GM12878 (cell line): Measurements from ENCODE around the gene PTPRD. TPM values are rescaled to one million over a fixed set of nuclear protein-coding genes. Genes with fewer than 3 reads are reported as not detected.

Experiments used
- IRF5 ChIP-seq: fragments of 450-650 bp; IDR thresholded peaks from 2 replicates; pipeline ENCODE4 v1.6.1; 2017; ENCODE audit warnings: borderline replicate concordance
- KLF5 ChIP-seq: fragments of 450-650 bp; IDR thresholded peaks from 2 replicates; pipeline ENCODE4 v1.6.1; 2014; ENCODE audit warnings: mild to moderate bottlenecking; ENCODE audit not compliant: partially characterized antibody
- NR2F1 ChIP-seq: fragments of 450-650 bp; conservative IDR thresholded peaks from 2 replicates; pipeline ENCODE4 v1.6.1; 2017; ENCODE audit warnings: mild to moderate bottlenecking
- POLR2AphosphoS5 ChIP-seq: IDR thresholded peaks from 2 replicates; pipeline ENCODE4 v1.6.1; 2011; ENCODE audit warnings: mild to moderate bottlenecking, low read length, inconsistent platforms
- RELA ChIP-seq: fragments of 450-650 bp; IDR thresholded peaks from 2 replicates; pipeline ENCODE4 v1.8.0; 2014; ENCODE audit warnings: borderline replicate concordance; ENCODE audit not compliant: partially characterized antibody
- RUNX3 ChIP-seq: IDR thresholded peaks from 2 replicates; pipeline ENCODE4 v1.6.1; 2012; ENCODE audit warnings: low read length, inconsistent platforms
- SIX5 ChIP-seq: IDR thresholded peaks from 2 replicates; pipeline ENCODE4 v1.6.1; 2011; ENCODE audit warnings: mild to moderate bottlenecking, low read depth, low read length, moderate library complexity; ENCODE audit not compliant: severe bottlenecking
- SMAD5 ChIP-seq: IDR thresholded peaks from 2 replicates; pipeline ENCODE4 v1.6.1; 2016; ENCODE audit warnings: antibody characterized with exemption, low read depth
- STAT3 ChIP-seq: IDR thresholded peaks from 2 replicates; pipeline ENCODE4 v1.6.1; 2011; ENCODE audit warnings: low read depth, low read length, improper control_type of control experiment
- WRNIP1 ChIP-seq: IDR thresholded peaks from 2 replicates; pipeline ENCODE4 v1.6.1; 2011; ENCODE audit warnings: low read depth, low read length, improper control_type of control experiment, borderline replicate concordance
- YBX1 ChIP-seq: fragments of 450-650 bp; IDR thresholded peaks from 2 replicates; pipeline ENCODE4 v1.6.1; 2016; ENCODE audit warnings: antibody characterized with exemption
- ZBED1 ChIP-seq: IDR thresholded peaks from 2 replicates; pipeline ENCODE4 v1.6.1; 2016; ENCODE audit warnings: borderline replicate concordance
- ZBTB11 ChIP-seq: fragments of 450-650 bp; formaldehyde crosslinking; IDR thresholded peaks from 2 replicates; pipeline ENCODE4 v1.5.0; 2022; ENCODE audit warnings: mild to moderate bottlenecking, missing genetic modification characterization
- polyA plus RNA-seq, 11 experiments: library from polyadenylated mRNA; depleted of rRNA in 4 of 11; unstranded in 6 of 11; stranded (reverse) in 5 of 11; fragments of >200 nt; fragmentation: Nextera tagmentation in 4 of 11; fragmentation: Illumina TruSeq in 1 of 11; extraction: Ambion mirVana in 4 of 11; extraction: Trizol in 1 of 11; gene quantifications; 1 replicate in 1 of 11; 2 replicates in 10 of 11; pipeline versions ENCODE4 v1.2.1 to v1.2.3, GENCODE V29; 2011 to 2016; ENCODE audit warnings: inconsistent platforms in 2 of 11, missing spikeins in 2 of 11, low read depth in 1 of 11
- total RNA-seq, 4 experiments: library from RNA; depleted of rRNA in 3 of 4; stranded (reverse); fragments of >200 nt in 3 of 4; fragmentation: Illumina TruSeq in 1 of 4; extraction: Trizol in 1 of 4; gene quantifications; 2 replicates each; pipeline versions ENCODE4 v1.2.1 to v1.2.3, GENCODE V29; 2013 to 2021
- TF ChIP-seq, protein P1 (sequence below): IDR thresholded peaks from 2 replicates; pipeline ENCODE4 v1.6.1; 2011; ENCODE audit warnings: borderline replicate concordance, low read depth, mild to moderate bottlenecking, moderate library complexity, mixed read lengths, low read length; ENCODE audit not compliant: insufficient read depth; ENCODE audit errors: extremely low read length

Gene PTPRD
- total and polyA plus RNA-seq, 10 of the 15 experiments (the other 5 are each of a cell fraction or from before 2014, with no cell fraction given): under 0.01 to 0.05 (median 0.01) TPM; not detected in 7

GRCh38 chr9:8871396-8871795, 1741.4 kb downstream of the PTPRD start (continued):
- no peak for TF ChIP-seq ZBTB11 (CRISPR knock-in tag)
- TF ChIP-seq IRF5: no peak
- TF ChIP-seq KLF5: no peak
- no peak for TF ChIP-seq ZBED1
- TF ChIP-seq SIX5: no peak
- no peak for TF ChIP-seq NR2F1
- no peak for TF ChIP-seq SMAD5
- no peak for TF ChIP-seq POLR2AphosphoS5
- no peak for TF ChIP-seq WRNIP1
- TF ChIP-seq YBX1: no peak
- TF ChIP-seq, protein P1, sequence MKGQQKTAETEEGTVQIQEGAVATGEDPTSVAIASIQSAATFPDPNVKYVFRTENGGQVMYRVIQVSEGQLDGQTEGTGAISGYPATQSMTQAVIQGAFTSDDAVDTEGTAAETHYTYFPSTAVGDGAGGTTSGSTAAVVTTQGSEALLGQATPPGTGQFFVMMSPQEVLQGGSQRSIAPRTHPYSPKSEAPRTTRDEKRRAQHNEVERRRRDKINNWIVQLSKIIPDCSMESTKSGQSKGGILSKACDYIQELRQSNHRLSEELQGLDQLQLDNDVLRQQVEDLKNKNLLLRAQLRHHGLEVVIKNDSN: no peak
- TF ChIP-seq STAT3: no peak
- TF ChIP-seq RUNX3: no peak
- no peak for TF ChIP-seq RELA
- TF ChIP-seq, all 136 proteins: peak for 0
